A204.1 (cell line): ENCODE measurements around the gene SUN2.

Source experiments
- FAIRE-seq: peaks from 2 replicates; lab custom pipeline; 2012; peaks lifted over from hg19 to GRCh38; lab: Jason Lieb, UNC

SUN2 gene

DNA sequence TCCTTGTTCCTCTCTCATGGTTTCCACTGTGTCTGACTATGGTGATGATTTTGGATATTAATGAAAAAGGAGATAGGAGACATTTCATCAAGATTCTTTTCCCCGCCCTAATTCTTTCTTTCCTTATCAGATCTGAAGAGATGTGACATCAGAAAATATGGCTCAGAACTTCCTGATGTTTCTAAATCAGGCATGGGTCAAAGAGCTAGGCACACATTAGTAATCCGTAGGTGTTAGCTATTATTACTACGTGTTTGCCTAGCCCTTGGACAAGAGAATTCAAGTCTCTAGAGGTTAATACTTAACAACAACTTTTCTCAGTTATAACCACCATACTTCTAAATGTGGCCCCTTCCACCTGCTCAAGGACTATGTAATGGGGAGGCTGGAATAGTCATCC lies 60.9 kb downstream of the SUN2 start:
- no peak for FAIRE-seq

DNA sequence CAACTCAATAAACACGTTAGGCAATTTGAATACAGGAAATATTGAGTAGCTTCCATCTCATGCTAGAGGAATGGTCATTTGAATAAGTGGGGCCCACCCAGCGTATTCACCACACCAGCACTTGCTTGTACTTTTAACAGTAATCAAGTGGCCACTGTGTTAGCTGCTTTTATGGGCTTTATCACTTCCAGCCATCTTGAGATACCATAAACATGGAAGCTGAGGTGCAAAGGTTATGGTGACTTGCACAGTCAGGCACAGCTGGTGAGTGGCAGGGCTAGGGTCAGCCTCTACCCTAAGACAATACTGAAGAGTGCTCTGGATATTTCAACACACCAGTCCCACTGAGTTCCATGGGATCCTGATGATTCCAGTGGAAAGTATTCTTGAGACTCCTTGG lies 61.7 kb downstream of the SUN2 start:
- no peak for FAIRE-seq

DNA sequence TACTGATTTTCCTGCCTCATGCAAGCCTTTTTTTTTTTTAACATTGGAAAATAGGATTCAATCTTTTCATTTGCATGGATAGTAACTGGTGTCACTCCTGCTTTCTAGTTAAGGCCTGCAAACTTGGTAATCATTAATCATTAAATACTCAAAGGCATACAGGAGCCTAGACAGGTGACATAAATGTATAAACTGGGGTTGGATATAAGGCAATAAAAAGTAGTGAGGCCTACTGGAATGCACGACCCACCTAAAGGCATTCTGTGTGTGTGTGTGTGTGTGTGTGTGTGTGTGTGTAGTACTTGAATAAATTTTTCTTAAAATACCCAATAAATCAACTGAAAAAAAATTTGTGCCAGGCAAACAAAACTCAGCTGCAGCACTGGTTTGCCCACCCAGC lies 66.1 kb downstream of the SUN2 start:
- no peak for FAIRE-seq

DNA sequence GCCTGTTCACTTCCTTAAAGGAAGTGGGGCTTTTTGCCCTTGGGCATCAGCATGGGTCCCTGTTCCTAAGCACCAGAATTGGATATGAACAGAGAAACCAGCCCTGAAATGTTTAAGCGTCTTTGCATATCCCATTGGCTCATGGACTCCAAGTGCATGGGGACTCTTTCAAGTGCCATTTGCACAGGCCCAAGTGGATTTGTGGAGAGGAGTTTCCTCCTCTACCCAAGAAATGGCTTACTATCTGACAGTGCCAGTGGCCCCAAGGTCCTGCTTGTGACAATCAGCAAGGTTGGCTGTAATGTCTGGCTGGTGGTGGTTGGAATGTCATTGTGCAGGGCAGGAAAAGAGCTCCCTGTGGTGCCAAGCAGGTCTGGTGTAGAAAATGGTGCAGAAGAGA lies 70.0 kb downstream of the SUN2 start:
- FAIRE-seq: no peak

DNA sequence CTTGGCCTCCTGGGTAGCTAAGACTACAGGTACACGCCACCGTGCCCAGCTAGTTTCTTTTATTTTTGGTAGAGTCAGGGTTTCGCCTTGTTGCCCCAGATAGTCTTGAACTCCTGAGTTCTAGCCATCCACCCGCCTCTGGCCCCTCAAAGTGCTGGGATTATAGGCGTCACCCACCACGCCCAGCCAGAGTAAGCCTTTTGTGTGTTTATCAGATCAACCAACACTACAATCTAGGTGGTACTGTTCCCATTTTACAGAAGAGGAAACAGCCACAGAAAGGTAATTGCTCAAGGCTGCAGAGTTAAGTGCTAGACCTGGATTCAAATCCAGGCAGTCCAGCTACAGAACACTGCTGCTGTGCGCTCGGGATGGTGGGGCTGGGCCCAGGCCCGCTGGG lies 70.9 kb downstream of the SUN2 start:
- no peak for FAIRE-seq
